Mucosa of descending colon (tissue), 3 donors: ENCODE measurements around the gene DLEC1. TPM values are rescaled to one million over a fixed set of nuclear protein-coding genes. Genes with fewer than 3 reads are reported as not detected.

Experiments
- ATAC-seq: fragments of 200-7000 bp; cut with Tn5 transposase; one replicate; pipeline ENCODE4 v1.9.1; 2020; ENCODE audit warnings: mild to moderate bottlenecking, moderate library complexity
- DNase-seq, 3 donors: peaks; one replicate each; pipeline ENCODE4 v3.0.0-alpha.2; 2020
- H3K36me3 ChIP-seq: fragments of 200-600 bp; one replicate; pipeline ENCODE4 v1.8.0; 2021; ENCODE audit warnings: low read depth, mild to moderate bottlenecking
- H3K4me1 ChIP-seq: fragments of 200-600 bp; one replicate; pipeline ENCODE4 v1.8.0; 2021; ENCODE audit warnings: low read depth, mild to moderate bottlenecking
- H3K4me3 ChIP-seq: fragments of 200-600 bp; one replicate; pipeline ENCODE4 v1.8.0; 2021; ENCODE audit warnings: mild to moderate bottlenecking
- H3K9me3 ChIP-seq: fragments of 200-600 bp; one replicate; pipeline ENCODE4 v1.8.0; 2021; ENCODE audit warnings: mild to moderate bottlenecking
- intact Hi-C, 2 donors: fragments of 100-400 bp; cut with DNase I in 1 of 2; cut with micrococcal nuclease in 1 of 2; formaldehyde crosslinking; loops; one replicate each; pipeline versions ENCODE4 v1.11.0 to v1.11.1; 2022; cut with DNase I, micrococcal nuclease
- total RNA-seq, 3 donors: library from RNA; stranded (reverse); fragmentation: NEBNext Ultra II Directional in 2 of 3; extraction: Animal tissue kit (Norgen Biotek cat#: 25700) in 2 of 3; gene quantifications; one replicate each; pipeline versions ENCODE4 v1.2.1 to v1.2.4, GENCODE V29; 2021 to 2023
- TF ChIP-seq, protein P1 (sequence below): fragments of 200-600 bp; IDR thresholded peaks from one replicate; pipeline ENCODE4 v1.8.0; 2022; ENCODE audit warnings: antibody characterized with exemption, mild to moderate bottlenecking
- donor health status: DM: no; HTN: no; CAD: no; lungs with moderate emphysema.
- donor health status: DM: no; HTN: no; CAD: no.
- donor health status: DM: no; HTN: yes; CAD: no.

Gene DLEC1
- total RNA-seq, 3 donors from 2014 or later, result 0.73 to 1.7 (median 1.5) TPM

DNA sequence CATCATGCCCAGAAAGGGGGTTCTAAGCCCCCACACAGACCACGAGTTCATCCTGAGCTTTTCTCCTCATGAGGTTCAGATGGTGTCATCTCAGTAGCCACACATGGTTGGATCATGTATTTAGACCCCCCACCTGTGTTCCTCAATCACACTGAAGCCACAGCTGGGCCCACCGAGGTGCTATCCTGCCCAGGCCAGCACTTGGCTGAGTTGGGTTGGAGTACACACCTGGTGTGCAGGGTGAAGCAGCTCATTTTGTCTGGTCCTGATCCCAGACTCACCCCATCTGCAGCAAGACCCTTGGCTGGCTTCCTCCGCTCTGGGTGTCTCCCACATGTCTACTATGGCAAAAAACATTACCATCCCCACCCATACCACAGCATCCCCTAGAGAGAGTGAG lies 56.0 kb downstream of the DLEC1 start:
- TF ChIP-seq, protein P1, sequence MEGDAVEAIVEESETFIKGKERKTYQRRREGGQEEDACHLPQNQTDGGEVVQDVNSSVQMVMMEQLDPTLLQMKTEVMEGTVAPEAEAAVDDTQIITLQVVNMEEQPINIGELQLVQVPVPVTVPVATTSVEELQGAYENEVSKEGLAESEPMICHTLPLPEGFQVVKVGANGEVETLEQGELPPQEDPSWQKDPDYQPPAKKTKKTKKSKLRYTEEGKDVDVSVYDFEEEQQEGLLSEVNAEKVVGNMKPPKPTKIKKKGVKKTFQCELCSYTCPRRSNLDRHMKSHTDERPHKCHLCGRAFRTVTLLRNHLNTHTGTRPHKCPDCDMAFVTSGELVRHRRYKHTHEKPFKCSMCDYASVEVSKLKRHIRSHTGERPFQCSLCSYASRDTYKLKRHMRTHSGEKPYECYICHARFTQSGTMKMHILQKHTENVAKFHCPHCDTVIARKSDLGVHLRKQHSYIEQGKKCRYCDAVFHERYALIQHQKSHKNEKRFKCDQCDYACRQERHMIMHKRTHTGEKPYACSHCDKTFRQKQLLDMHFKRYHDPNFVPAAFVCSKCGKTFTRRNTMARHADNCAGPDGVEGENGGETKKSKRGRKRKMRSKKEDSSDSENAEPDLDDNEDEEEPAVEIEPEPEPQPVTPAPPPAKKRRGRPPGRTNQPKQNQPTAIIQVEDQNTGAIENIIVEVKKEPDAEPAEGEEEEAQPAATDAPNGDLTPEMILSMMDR, result no peak
- Histone ChIP-seq H3K36me3 (no peaks in the 10 kb centered on the region), H3K9me3 (no peaks in the 10 kb centered on the region), H3K4me3 (no peak overlapping the region), H3K4me1 (no peaks in the 10 kb centered on the region)
- intact Hi-C loops, result no loop called here
- DNase-seq, result no peak
- ATAC-seq, result no peak

GRCh38 chr3:38095669-38096483 lies 56.9 kb downstream of the DLEC1 start:
- ATAC-seq, result no peak
- intact Hi-C loops, result no loop called here
- H3K36me3 ChIP-seq, result no peaks in the 10 kb centered on the region

DNA sequence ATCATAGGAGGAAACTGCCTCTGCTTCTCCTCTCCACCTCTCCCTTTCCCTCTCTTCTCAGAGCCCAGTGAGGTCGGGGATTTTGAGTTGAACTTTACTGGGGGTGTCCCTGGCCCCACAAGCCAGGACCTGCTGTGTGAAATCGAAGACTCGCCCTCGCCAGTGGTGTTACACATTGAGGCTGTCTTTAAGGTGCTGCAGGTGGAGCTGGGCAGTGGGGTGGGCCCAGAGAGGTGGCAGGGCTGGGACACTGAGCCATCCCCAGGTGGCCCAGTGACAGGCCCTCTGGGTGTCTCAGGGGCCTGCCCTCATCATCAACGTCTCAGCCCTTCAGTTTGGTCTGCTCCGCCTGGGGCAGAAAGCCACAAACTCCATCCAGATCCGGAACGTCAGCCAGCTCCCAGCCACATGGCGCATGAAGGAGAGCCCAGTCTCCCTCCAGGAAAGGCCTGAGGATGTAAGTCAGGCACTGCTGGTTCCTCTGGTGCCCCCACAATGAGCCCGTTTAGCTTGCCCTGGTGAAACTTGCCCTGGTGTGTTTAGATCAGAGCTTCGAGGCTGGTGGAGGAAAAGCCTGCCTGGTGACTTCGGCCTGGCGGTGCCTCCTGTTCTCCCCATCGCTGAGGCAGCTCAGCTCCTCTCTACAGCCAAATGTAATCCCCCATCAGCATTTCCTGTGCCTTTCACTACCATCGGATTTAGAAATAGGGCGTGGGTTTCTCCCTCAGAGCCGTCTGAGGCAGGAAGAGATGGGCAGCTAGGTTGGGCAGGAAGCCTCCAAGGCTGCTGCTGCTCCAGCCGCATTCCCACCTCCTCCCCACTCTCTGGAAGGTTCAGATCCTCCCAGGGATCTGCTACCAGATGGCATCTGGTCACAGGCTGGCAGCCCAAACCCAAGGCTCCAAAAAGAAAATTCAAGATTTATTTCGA lies 58.7 kb downstream of the DLEC1 start:
- no peaks in the 10 kb centered on the region for H3K36me3 ChIP-seq
- ATAC-seq, result no peak
- H3K4me3 ChIP-seq, result no peak overlapping the region
- no peak for DNase-seq
- H3K9me3 ChIP-seq, result no peaks in the 10 kb centered on the region
- intact Hi-C loops, result no loop called here
- H3K4me1 ChIP-seq, result no peaks in the 10 kb centered on the region
- TF ChIP-seq, protein P1, result no peak

More at GRCh38 chr3:38095669-38096483, 56.9 kb downstream of the DLEC1 start:
- Histone ChIP-seq H3K9me3 (no peaks in the 10 kb centered on the region), H3K4me1 (no peaks in the 10 kb centered on the region), H3K4me3 (no peak overlapping the region)
- TF ChIP-seq, protein P1, result no peak
- no peak for DNase-seq

DNA sequence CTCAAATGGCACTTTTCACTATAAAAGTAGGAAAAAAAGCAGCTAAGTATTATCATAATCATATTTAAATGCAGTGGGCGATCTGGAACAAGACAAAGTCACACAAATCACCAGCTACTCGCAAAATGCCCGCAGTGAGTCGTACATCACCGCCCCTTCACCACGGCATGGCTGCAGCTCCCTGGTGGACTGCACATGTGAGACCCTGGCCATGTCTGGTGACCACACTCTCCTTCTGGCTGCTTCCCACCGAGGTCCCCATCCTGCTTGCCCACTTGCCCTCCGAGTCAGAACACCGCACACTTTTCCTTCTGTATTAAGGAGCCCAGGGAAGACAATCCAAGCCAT lies 59.3 kb downstream of the DLEC1 start:
- no peak overlapping the region for H3K4me3 ChIP-seq
- DNase-seq, result no peak
- TF ChIP-seq, protein P1, result no peak
- H3K9me3 ChIP-seq, result no peaks in the 10 kb centered on the region
- H3K36me3 ChIP-seq, result no peaks in the 10 kb centered on the region
- H3K4me1 ChIP-seq, result no peaks in the 10 kb centered on the region
- no peak for ATAC-seq
- intact Hi-C loops, result no loop called here

GRCh38 chr3:38099518-38099917 lies 60.5 kb downstream of the DLEC1 start:
- ATAC-seq (no peak), DNase-seq (no peak)
- Histone ChIP-seq H3K36me3 (no peaks in the 10 kb centered on the region), H3K4me1 (no peaks in the 10 kb centered on the region), H3K4me3 (no peak overlapping the region), H3K9me3 (no peaks in the 10 kb centered on the region)
- TF ChIP-seq, protein P1, result no peak
- intact Hi-C loops, result no loop called here
